CD1c-positive myeloid dendritic cell (primary cell): ENCODE data around the gene CUBN.

Experiments used
- DNase-seq: peaks from one replicate; pipeline ENCODE4 v3.0.0-alpha.2; 2016; ENCODE audit errors: extremely low spot score

The CUBN gene

GRCh38 chr10:17073725-17074540, 55.7 kb downstream of the CUBN start:
- DNase-seq = peak; percentile 55

DNA sequence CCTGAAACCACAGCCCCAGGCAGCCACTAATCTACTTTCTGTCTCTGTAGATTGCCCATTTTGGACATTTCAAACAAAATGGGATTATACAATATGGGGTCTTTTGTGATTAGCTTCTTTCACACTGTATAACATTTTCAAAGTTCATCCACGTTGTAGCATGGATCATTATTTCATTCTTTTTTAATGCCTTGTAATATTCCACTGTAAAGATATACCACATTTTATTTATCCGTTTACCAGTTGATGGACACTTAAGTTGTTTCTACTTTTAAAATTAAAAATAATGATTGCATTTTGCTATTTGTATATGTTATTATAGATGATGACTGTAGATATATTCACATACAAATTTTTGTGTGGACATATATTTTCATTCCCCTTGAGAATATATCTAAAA, 60.7 kb downstream of the CUBN start:
- no peak for DNase-seq

DNA sequence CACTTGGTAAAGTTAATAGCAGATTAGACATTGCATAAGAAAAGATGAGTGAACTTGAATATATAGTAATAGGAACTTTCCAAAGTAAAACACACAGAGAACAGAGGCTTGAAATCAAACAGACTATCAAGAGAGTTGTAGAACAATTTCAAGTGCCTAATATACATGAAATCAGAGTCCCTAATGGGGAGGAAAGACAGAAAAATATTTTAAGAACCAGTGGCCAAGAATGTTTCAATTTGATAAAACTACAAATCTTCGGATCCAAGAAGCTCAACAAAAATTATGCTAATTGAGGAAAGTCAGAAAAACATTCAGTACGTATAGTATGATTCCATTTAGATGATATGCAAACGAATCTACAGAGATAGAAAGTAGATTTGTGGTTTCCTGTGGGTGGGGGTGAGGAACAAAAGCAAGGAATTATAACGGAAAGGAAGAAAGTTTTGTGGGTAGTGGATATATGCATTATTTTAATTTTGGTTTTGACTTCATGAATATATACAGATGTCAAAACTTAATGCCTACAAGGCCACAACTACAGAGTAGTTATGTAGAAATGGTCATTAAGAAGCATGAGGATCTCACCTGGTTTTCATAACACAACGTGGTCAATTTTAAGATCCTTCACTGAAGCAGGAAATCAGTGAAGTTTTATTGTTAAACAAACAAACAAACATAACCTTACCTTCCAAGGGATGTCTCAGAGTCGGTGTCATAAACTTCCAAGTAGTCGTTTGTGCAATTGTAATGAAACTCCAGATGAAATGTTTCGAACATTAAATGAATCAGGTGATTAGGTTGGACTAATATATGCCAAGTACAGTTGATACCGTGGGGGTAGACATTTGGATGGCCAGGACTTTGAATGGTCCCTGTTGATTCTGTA, 62.0 kb downstream of the CUBN start:
- DNase-seq = no peak

DNA sequence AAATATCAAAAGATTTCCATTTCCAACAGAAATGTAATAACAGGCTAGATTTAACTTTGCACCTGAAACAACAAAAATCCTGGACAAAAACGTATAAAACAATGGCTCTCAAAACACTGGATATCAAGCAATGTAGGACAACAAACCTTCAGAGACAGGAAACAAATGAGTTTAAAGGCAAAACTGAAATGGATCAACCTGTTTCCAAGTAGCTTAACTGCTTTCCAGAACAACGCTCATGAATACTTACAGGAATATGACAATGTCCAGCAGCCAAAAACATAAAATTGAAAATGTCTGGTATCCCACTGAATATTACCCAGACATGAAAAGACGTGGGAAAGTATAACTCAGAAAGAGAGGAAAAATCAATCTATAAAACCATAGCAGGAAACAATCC, 62.8 kb downstream of the CUBN start:
- DNase-seq = no peak

- no peak for DNase-seq
Observed at GRCh38 chr10:17066000-17066399, 63.6 kb downstream of the CUBN start.

GRCh38 chr10:17065273-17065672, 64.3 kb downstream of the CUBN start:
- DNase-seq = no peak

DNA sequence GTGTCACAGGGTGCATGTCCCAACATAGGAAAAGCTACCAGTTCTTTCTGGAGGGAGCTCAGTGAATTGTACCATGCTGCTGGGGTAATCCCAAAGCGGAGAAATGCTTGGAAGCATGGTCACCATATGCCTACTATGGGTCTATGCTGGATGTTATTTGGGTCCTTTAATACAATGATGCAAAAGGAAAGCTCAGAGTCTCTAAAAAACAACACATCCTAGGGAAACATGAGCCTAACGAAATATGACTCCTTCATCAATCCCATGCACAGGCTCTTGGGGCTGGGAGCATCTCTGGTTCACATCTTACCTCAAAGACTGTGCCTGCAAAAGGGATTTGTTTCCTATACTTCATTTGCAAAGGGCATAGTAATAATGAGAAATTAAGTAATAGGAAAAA, 65.2 kb downstream of the CUBN start:
- DNase-seq = no peak

DNA sequence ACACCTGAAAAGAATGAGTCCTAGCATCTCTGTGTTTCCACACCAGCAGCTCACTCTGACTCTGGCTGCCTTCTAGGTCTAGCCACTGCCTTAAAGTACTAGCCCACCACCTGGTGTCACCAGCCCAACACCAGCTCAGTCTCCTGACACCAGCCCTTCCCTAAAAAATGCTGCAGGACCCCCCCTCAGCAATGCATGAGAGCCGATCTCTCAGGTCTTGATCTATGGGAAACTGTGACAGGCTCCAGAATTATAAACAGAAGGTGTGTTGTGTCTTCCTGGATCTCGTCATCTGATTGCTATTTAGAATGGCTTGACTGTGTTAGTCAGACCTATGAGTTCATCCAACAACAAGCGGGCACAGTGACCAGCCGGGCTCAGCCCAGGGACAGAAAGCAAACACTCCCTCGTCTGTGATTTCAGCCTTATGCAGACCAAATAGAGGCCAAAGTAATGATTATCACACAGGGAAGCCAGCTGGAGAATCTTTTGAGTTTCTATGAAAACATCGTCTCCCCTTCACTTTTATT, 66.6 kb downstream of the CUBN start:
- DNase-seq = no peak

DNA sequence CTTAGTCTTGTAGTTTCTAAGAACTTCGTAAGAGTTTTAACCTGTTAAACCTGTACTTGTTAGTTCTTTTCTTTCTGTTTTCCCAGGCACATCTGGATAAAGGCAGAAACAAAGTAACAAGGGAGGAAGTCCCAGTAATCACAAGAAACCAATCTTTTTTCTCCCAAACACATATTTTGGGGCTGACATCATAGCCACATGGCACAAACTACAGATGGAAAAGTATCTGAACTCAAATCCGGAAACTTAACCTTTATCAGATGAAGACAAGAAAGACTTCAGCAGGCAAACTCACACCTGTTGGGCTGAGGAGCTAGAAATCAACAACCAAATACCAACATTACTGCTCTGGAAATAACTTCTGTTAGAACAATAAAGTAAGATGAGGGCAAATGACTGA, 67.1 kb downstream of the CUBN start:
- DNase-seq = no peak

GRCh38 chr10:17062009-17062408, 67.6 kb downstream of the CUBN start:
- no peak for DNase-seq

- DNase-seq = no peak
Observed at GRCh38 chr10:17061418-17061817, 68.2 kb downstream of the CUBN start.

- DNase-seq = no peak
Observed at GRCh38 chr10:17060289-17060688, 69.3 kb downstream of the CUBN start.

GRCh38 chr10:17059197-17059688, 70.4 kb downstream of the CUBN start:
- DNase-seq = no peak

DNA sequence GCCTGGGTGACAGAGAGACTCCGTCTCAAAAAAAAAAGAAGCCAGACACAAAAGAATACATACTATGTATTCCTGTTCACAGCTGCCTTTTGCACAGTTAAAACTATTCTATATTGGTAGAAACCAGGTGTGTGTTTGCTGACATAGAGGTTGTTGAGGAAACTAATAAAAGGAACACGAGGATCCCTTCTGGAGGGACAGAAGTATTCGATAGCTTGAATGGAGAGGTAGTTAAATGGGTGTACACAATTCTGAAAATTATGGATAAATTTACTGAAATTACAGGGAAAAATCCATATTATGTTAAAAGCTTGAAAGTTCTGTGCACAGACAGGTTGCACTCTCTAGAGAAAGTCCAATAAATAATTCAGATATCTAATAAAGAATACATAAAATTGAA, 71.5 kb downstream of the CUBN start:
- DNase-seq = no peak

DNA sequence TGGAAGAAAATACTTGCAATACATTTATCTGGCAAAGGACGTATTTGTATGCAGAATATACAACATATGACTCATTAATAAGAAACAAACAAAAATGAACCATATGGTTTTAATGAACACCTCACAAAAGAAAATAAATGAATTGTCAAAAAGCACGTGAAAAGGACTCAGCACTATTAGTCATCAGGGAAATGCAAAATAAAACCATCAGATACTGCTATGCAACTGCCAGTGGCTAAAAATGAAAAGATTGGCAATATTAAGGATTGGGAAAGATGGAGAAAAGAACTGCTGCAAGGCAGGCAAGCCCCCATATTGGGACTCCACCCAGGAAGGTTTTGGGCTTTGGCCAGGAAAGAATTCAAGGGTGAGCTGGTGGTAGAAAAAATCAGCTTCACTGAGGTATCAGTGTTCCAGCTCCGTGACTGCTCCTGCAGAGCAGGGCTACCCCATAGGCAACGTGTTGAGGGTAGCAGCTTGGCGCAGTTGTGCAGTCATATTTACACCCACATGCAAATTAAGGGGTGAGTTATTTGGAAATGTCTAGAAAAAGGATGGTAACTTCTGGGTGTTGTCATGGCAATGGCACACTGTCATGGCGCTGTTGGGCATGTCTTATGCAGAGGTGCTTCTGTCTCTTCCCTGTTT, 72.7 kb downstream of the CUBN start:
- DNase-seq = no peak

DNA sequence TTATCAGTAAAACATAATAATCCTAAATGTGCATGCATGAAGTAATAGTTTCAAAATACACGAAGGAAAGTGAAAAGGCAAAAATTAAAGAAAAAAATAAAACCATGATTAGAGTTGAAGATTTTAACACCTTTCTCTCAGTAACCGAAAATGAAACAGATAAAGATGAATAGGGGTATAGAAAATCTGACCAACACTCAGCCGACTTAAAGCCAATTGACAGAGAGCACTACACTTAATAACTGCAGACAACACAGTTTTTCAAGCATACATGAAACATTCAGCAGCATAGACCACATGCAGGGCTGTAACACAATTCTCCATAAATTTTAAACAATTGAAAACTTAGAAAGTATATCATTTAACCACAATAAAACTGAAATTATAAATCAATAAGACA, 76.1 kb downstream of the CUBN start:
- no peak for DNase-seq

GRCh38 chr10:17053061-17053460, 76.5 kb downstream of the CUBN start:
- no peak for DNase-seq

DNA sequence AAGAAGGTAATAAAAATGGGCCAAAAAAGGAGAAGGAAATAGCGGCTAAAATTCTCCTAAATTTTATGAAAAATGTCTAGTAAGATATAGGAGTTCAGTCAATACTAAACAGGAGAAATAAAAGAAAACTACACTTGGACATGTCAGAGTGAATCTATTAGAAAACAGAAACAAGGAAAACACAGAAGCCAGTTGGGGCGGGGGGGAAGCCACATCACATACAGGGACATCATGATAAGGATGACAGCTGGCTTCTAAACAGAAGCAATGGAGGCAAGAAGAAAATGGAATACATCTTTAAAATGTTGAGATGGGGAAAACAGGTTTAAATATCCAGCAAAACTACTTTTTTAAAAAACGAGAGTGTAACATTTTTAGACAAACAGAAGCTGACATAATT, 77.8 kb downstream of the CUBN start:
- DNase-seq = no peak

DNA sequence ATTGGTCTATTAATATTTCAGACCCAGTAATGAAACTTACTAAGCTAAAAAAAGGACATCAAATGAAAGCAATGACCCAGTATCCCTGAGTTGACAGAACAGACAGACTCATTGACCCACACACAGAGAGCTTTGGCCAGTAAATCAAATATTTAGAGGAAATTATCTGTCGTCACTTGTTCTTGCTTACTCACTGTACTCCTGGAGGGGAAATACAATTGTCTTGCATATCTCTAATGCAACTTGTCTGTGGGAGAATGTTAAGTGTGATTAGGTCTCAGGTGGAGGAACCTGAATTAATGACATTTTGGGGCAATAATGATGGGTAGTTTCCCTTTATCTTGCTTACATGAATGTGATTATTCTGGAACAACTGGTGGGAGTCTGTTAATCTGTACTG, 80.4 kb downstream of the CUBN start:
- no peak for DNase-seq

- no peak for DNase-seq
Observed at GRCh38 chr10:17047908-17048307, 81.7 kb downstream of the CUBN start.

DNA sequence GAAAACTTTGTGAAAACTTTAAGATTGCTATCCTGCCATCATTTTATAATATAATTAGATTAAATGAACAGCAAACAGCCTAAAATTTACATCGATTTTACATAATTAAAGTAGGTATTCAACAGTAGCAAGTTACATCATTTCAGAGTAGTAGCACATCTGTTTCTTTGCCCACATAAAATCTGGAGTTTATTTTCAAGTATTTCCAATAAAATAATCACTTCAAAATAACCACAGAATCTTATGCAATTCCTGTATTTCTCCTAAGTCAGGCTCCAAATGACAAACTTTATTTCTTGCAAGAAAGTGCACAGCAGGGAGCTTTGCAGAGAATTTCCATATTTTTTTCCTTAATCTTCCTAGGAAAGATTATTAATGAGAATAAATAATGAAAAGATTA, 82.6 kb downstream of the CUBN start:
- DNase-seq = no peak

DNA sequence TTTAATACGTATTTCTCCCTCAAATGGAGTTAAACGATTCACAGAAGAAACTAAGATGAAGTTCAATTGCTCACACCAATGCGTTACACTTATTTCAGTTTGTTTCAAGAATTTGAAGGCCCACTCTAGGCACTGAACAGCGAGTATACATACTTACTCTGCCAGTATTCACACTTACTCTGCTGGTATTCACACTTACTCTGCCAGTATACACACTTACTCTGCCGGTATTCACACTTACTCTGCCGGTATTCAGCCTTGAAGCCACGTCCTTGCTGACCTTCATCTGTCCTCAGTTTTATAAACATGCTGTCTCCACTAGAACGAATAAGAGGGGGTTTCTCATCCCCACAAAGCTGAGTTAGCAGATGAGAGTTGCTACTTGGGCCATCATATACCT, 86.0 kb downstream of the CUBN start:
- no peak for DNase-seq
